IPS DF 19.7 (cell line): ENCODE data around the gene CASZ1.

ENCODE experiments used
- DNase-seq: peaks from one replicate; pipeline ENCODE4 v3.0.0-alpha.2; 2013; ENCODE audit warnings: low read depth, low spot score

Gene CASZ1

DNA sequence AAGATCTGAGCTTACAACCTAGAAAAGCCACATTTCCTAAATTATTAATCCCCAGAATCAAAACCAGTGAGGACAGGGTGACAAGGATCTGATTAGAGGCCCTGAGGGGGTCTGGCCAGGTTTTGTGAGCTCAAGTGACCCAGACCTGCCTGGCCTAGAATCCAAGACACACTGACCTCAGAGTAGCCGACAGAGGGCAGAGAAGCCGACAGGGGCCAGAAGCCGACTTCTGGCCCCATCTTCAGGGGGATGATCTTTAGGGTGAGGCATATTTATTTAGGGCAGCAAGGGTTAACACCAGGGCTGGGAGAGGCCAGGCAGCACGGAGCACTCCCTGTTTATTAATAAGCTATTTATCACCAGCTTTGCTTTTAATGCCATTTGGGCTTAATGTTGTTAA, 45.3 kb downstream of the CASZ1 start:
- no peak for DNase-seq

DNA sequence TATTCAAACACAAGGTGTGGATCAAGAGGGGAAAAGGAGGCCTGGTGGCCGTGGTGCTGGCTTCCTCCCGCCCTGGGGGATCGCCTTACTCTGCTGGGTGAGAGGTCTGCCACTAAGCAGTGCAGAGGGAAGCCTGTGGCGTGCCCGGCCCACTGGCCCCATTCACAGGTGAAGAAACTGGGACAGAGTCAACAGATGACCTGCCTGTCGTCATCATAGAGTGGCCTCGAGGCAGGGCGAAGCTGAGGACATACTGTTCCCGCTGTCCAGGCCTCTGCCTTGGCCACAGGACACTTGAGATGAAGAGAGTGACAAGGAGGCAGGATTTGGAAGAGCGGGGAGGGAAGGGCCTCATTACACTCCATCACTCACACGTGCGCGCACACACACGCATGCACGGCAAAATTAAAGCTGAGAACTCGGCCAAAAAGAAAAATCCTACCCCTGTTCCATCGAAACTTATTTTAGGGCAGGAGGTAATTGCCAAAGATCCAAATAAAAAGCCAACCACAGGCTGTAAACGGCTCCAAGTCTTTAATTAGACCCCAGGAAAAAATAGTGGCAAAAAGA, 50.5 kb downstream of the CASZ1 start:
- DNase-seq = no peak

DNA sequence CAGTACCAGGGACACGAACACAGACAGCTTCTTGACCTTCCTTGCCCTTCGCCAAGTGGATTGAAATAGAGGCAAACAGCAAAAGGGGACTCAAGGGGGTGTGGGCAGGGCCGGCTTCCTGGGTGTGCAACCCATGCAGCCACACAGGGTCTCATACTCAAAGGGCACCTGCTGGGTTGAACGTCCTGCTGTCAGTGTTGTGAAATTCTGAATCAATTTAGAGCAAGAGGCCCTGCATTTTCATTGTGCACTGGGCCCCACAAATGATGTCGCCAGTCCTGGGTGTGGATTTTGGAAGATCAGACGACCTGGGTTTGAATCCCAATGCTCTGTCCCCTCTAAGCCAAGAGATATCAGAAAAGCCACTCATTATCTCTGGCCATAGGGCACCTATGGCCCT, 51.1 kb downstream of the CASZ1 start:
- DNase-seq = no peak

GRCh38 chr1:10744654-10745238, 51.7 kb downstream of the CASZ1 start:
- no peak for DNase-seq

GRCh38 chr1:10744029-10744428, 52.4 kb downstream of the CASZ1 start:
- DNase-seq = no peak

DNA sequence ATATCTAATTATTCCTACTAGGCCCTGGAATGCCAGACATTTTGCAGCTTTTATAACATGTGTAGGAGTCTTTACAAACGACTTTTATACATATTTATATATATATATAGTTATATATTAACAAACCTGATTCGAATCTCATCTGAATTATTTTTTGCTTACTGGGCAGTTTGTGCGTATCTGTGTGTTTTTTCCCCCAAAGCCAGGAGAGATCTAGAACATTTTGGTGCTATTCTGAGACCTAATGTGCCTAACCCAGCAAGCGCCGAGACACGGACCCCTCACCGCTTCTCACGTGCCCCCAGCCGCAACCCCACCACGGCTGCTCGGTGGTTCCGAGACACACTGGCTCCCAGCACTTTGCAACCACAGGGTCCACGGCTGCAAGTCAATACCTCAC, 54.8 kb downstream of the CASZ1 start:
- DNase-seq = no peak

- no peak for DNase-seq
Observed at GRCh38 chr1:10740123-10740522, 56.3 kb downstream of the CASZ1 start.

DNA sequence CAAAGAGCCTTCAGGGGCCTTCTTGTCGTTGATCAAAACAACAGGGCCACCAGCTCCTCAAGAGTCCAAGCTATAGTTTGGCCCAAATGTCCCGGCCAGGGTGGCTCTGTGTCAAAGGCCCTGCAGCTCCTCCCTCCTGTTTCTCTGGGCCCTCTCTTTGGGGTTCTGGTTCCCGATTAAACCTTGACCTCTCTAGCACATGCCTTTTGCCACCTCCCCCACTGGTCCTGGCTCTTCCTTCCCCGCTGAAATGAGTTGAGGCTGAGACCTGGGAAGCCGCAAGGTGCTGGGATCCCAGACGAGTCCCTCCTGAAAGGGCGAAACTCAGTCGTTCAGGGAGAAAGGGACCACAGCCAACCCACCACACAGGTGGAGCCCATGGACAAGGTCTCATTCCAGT, 56.9 kb downstream of the CASZ1 start:
- no peak for DNase-seq

GRCh38 chr1:10738061-10739058, 58.1 kb downstream of the CASZ1 start:
- DNase-seq = no peak

- no peak for DNase-seq
Observed at GRCh38 chr1:10737651-10738050, 58.8 kb downstream of the CASZ1 start.

DNA sequence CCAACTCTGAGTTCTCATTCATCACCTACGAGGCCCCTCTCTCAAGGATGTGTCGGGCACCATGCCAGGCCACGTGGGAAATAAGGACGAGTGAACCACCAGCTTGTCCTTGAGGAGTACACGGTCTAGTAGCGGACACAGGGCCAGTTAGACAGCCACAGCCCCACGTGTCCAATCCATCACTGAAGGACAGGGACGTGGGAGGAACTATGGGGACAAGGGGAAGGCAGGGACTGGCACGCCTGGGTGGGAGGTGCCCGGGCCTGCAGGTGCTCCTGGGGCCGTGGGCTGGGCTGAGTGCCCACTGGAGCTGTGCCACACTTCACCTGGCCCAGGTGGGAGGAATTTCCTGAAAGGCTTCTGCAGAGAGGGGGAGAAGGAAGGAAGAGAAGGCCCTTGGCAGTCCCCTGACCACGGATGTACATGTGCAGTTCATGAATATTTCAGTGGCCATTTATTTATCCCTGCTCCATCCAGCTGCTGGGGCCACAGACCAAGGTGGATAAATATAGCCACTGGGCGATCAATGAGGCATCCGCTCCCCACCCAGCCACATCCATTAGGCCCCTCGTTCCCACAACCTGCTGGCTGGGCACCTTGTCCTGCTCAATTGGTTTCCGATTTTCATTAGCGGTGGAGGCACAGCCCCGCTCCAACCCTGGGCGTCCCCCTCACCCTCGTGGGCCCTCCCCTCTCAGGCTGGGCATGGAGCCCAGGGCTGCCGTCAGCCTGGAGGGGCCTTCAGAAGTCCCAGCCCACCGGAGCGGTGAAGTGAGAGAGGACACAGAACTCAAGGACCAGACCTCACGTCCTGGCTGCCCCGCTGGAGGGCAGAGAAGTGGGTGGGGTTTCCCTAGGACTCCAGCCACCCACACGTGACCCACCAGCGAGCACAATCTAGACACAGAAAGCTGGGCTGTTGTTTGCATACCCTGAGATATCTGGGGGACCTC, 59.5 kb downstream of the CASZ1 start:
- DNase-seq = no peak

DNA sequence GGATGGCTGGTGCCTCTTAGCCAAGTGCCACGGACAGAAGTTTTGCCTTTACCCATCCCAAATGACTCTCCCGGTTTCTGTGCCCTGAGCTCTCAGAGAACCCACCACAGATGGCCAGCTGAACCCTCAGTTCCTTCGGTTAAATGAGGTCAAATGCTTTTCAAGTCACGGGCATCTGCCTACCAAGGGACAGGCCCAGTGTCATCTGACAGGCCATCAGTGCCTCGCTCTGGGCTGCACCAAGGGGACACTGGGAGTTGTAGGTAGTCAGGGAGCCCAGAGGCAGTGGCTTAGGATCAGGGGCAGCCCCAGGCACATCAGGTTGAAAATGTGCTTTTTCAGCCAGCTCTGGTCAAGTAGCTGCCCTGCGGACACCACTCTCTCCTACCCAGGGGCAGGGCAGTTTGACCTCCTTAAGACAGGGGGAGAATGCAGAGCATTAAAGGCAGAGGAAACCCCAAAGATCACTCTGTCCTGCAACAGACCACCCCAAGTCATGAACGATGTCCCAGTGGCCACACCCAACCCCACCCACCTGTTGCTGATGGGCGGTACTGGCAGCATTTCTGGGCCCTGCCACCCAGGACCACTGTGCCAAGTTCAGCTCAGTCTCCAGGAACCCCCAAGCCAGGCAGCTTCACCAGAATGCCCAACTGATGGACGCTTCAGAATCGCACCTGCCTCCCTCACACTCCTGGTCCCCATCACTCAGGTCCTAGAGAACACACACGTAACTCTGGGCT, 60.7 kb downstream of the CASZ1 start:
- DNase-seq = no peak

DNA sequence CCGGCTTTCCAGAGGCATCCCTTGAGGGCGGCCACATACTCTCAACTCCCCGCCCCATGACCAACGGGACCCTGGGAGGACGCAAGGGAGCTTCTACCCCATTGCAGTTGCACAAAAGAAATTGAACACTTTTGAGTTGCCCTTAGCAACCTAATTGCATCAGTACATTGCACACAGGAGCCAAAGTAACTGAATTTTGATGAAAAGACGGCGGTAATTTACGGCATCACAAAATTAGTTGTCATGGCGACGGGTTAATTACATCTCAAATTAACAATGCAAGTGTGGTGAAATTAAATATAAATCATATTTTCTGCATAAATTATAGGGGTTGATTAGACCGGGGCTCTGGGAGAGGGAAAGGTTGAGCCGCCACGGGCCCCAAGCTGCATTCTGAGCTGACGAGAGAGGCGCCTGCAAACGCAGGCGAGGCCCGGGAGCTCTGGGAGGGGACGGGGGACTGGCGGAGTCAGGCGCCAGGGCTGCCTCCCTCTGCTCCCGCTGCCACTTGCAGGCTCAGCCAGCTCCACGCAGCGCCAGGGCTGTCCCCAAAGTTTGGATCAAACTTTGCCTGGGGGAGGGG, 61.4 kb downstream of the CASZ1 start:
- DNase-seq = no peak

DNA sequence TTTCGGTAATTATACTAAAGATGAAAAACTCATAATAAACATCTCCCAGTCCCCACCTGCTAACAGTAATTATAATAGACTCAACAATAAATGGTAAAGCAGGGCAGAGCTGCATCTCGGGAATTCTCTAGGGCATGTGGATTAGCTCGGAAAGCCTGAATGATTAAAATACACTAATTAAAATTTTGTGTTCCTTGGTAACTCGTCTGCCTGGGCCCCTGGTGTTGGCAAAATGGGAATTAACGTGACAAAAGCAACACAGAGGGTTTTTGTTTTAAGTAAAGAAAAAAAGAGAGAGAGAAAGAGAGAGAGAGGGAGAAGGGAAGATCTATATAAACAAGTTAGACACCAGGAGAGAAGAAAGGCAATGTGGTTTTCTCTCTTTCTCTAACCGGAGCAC, 62.1 kb downstream of the CASZ1 start:
- DNase-seq = no peak

GRCh38 chr1:10733474-10734366, 62.7 kb downstream of the CASZ1 start:
- DNase-seq = no peak

DNA sequence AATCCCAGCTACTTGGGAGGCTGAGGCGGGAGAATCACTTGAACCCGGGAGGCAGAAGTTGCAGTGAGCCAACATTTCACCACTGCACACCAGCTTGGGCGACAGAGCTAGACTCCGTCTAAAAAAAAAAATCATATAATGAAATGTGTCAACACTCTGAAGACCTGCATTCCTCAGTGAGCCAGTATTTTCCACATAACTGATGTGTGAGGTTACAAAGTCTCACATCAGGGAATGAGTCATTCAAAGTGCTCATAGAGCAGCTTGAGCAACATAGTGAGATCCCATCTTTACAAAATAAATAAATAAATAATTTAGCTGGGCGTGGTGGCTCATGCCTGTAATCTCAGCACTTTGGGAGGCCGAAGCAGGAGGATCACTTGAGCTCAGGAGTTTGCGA, 65.5 kb downstream of the CASZ1 start:
- no peak for DNase-seq

DNA sequence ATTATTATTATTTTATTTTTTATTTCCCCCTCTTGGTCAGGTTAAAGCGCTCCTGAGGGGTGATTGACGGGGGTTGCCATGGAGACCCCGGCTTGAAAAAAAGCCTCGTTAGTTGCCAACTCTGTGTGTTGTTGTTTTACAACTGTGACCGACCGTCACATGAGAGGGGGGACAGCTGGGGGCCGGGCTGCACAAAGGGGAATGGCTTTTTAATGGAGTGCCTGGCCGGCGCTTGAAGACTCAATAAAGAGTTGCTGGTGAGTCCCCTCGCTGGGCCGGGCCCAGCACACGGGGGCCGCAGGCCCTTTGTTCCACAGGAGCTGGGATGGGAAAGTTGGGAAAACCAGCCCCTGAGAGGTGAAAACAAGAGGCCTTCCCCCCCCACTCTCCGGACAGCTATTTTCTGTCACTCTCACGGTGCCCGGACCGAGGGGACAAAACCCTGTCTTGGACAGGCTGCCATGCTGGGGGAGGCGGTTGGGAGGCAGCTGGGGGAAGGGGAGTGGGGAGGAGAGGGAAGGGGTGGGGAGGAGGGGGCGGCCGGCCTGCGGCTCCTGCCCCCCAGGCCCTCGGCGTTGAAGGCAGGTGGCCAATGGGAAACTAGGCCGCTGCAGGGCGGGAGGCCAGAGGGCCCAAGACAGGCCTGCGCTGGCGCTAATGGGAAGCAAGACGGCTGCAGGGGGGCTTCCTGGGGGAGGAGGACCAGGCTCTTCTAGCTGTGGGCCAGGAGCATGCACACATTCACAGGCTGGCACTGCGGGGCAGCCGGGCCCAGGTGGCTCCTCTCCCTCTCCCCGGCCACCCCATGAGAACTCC, 67.6 kb downstream of the CASZ1 start:
- no peak for DNase-seq

DNA sequence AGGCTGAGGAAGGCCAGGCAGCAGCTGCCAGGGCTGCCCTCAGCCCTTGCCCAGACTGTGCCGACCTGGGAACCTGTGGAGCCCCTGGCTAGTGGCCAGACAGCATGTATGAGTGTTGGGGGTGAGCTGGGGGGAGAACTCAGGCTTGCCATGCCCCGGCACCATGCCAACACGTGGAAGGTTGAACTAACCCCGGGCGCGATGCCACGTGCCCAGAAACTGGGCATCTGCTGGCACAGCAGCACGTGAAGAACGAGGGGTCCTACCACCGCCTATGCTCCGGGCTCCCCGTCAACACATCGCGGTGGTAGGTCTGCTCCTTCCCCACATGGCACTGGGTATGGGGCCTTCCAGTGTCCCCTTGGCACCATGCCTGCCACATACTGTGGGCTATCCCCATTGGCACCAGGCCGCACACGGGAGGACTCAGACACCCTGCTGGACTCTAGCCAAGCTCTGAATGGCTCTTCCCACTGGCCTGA, 68.7 kb downstream of the CASZ1 start:
- DNase-seq = no peak

DNA sequence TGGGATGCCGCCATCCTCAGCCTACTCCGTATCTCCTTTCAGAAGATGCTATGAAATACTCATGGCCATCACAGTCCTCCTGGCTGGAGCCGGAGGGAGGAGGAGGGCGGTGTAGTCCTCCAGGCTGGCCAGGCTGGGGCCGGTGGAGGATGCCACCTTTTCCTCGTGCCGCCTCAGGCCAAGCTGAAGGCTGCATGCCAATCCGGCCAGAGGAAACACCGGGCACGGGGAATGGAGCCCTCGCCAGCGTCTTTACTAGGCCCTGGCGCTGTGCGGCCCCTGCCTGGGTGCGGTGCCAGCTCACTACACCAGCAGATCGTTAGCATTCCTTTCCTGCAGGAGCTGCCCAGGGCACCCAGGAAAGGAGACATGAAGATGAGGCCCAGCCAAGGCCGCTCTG, 70.1 kb downstream of the CASZ1 start:
- no peak for DNase-seq
